HG02642 (cell line): ENCODE results near the gene TRAF2.
A peak's percentile ranks its signal among the peaks of the same experiment; 100 is the strongest.
"Not testable (repeated sequence)": the region's sequence is repeated elsewhere in the genome, so short reads cannot be mapped to it uniquely, and the experiment has no call there.

Source experiments
- ATAC-seq: cut with Tn5 transposase; IDR thresholded peaks from one replicate; pipeline ENCODE4 v1.9.1; 2021; ENCODE audit warnings: mild to moderate bottlenecking; ENCODE audit not compliant: unreplicated experiment, poor library complexity

TRAF2 gene

GRCh38 chr9:136876476-136876875, 9.8 kb upstream of the TRAF2 start:
- no peak for ATAC-seq

DNA sequence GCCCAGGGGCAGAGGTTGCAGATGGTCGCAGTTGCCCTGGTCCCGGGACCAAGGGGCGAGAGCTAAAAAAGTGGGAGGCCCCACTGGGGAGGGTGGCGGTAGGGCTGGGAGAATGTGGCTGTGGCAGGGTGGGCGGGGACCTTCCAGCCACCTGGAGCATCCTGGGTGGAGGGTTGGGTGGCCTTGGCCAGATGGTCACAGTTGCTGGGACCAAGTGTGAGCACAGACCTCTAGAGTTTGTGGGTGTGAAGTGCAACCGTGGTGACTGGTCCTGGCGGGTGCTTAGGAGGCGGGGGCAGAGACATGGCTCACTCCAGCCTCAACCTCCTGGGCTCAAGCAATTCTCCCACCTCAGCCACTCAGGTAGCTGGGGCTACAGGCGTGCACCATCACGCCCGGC, 5.7 kb upstream of the TRAF2 start:
- no peak for ATAC-seq

- ATAC-seq = no peak
Observed at GRCh38 chr9:136881691-136882108, 4.6 kb upstream of the TRAF2 start.

- ATAC-seq = peak; percentile 29
Observed at GRCh38 chr9:136882109-136882946, 4.0 kb upstream of the TRAF2 start.

DNA sequence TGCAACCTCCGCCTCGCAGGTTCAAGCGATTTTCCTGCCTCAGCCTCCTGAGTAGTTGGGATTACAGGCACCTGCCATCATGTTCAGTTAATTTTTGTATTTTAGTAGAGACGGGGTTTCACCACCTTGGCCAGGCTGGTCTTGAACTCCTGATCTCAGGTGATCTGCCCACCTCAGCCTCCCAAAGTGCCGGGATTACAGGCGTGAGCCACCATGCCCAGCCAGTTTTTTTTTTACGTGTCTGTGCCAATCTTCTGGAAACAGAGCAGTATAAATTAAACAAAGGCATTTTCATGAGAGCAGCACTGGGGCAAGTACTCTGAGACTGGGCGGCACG, 3.4 kb upstream of the TRAF2 start:
- ATAC-seq = not testable (repeated sequence)

- not testable (repeated sequence) for ATAC-seq
Observed at GRCh38 chr9:136883670-136884069, 2.6 kb upstream of the TRAF2 start.

GRCh38 chr9:136886610-136887597, 588 bp downstream of the TRAF2 start:
- peak; percentile 17 for ATAC-seq

- no peak for ATAC-seq
Observed at GRCh38 chr9:136888454-136888853, 2.1 kb downstream of the TRAF2 start.

DNA sequence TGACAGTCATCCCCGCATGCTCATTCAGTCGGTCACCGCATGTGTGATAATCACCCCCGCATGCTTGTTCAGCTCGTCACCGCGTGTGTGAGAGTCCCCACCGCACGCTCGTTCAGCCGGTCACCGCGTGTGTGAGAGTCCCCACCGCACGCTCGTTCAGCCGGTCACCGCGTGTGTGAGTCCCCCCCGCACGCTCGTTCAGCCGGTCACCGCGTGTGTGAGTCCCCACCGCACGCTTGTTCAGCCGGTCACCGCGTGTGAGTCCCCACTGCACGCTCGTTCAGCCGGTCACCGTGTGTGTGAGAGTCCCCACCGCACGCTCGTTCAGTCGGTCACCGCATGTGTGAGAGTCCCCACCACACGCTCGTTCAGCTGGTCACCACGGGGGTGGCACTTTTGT, 3.5 kb downstream of the TRAF2 start:
- ATAC-seq = no peak

- no peak for ATAC-seq
Observed at GRCh38 chr9:136890661-136891060, 4.3 kb downstream of the TRAF2 start.

- no peak for ATAC-seq
Observed at GRCh38 chr9:136896027-136896426, 9.7 kb downstream of the TRAF2 start.

- no peak for ATAC-seq
Observed at GRCh38 chr9:136898483-136899100, 12.3 kb downstream of the TRAF2 start.

GRCh38 chr9:136899196-136899595, 12.9 kb downstream of the TRAF2 start:
- peak; percentile 32 for ATAC-seq

DNA sequence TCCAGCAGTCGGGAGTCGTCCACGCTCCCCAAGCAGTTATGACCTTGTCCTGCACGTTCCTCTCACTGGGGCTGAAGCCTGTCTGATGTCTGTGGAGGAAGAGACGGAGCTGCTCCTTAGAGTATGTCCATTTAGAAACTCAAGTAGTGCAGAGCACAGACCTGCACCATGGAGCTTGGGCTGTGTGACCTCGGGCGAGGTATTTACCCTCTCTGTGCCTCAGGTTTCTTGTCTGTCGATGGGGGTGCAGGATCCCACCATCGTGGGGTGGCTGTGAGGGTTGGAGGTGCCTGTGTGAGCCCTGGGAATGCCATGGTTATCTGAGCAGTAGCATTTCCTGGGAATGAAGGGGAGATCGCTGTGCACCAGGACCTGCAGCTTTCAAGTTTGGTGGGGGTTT, 14.2 kb downstream of the TRAF2 start:
- ATAC-seq = no peak

- ATAC-seq = no peak
Observed at GRCh38 chr9:136900988-136901515, 14.7 kb downstream of the TRAF2 start.

GRCh38 chr9:136901516-136902258, 15.4 kb downstream of the TRAF2 start:
- ATAC-seq = peak; percentile 56

- peak; percentile 68 for ATAC-seq
Observed at GRCh38 chr9:136902259-136902821, 16.0 kb downstream of the TRAF2 start.

DNA sequence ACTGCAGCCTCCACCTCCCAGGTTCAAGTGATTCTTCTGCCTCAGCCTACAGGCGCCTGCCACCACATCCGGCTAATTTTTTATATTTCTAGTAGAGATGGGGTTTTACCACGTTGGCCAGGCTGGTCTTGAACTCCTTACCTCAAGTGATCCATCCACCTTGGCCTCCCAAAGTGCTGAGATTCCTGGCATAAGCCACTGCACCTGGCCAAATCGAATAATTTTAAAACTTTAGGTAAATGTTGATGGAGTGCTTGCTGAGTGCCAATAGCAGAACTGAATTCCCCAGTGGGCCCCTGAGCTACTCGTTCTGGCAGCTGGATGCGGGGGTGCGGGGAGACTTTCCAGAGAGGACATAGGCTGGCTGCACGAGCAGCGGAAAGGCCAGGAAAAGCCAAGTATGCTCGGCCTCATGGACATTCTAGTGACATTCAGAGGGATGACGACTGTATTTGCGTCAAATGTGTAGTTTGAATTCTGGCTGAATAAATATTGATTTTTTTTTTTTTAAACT, 16.8 kb downstream of the TRAF2 start:
- ATAC-seq = no peak

GRCh38 chr9:136906266-136906665, 19.9 kb downstream of the TRAF2 start:
- ATAC-seq = no peak
